ENCODE data around the gene PITPNM1. TPM values are rescaled to one million over a fixed set of nuclear protein-coding genes. Genes with fewer than 3 reads are reported as not detected.

Gene PITPNM1
- total and polyA plus RNA-seq, 2 experiments from 2014 or later: 9.1 to 57.1 TPM

DNA sequence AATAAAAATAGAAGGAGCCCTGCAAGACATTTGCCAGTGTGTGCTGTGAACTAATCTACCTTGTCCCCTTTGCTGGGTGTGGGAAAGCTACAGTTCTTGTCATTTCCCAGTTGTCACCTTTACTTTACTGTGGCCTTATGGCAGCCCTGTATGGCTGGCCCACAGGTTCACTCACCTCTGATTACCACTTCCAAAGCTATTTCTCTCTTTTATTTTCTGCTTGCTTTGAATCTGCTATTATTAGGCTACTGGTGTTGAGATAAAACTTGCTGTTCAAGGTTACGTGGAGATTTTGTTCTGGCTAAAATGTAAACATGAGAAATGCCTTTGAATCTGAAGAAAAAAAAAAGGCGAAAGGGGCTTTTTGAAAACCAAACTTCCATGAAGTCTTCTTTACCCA, 27.7 kb upstream of the PITPNM1 start:
- peaks cover 45% of the 10 kb centered on the region for H3K9me3 Mint-ChIP-seq
- H3F3A ChIP-seq (replicated peaks; ENCODE audit: low read depth): no peaks in the 10 kb centered on the region
- H3K27ac Mint-ChIP-seq: no peak overlapping the region
- no peak overlapping the region for H3K4me3 ChIP-seq
- H3K27me3 ChIP-seq (ENCODE audit: insufficient read depth): no peaks in the 10 kb centered on the region
- ATAC-seq (no peak), DNase-seq (ENCODE audit: low spot score) (no peak)
- no peak overlapping the region for H2AFZ ChIP-seq
- H3K27me3 Mint-ChIP-seq (ENCODE audit: insufficient read depth, low read depth, poor library complexity): peaks cover 8% of the 10 kb centered on the region
- H3K4me2 ChIP-seq: no peak overlapping the region
- peaks cover 5% of the 10 kb centered on the region; the same call in 1 of the 2 replicates for H3K9me2 ChIP-seq (ENCODE audit: insufficient read depth)
- TF ChIP-seq ZNF331 (CRISPR knock-in tag; IDR thresholded peaks at IDR 0.05; ENCODE audit: low read depth) (no peak), JUNB (IDR thresholded peaks at IDR 0.05; ENCODE audit: unreplicated experiment) (no peak), EZH2phosphoT487 (IDR thresholded peaks at IDR 0.05; ENCODE audit: unreplicated experiment) (no peak), NANOG (IDR thresholded peaks at IDR 0.05; ENCODE audit: borderline replicate concordance) (no peak)
- TF ChIP-seq, protein P1, sequence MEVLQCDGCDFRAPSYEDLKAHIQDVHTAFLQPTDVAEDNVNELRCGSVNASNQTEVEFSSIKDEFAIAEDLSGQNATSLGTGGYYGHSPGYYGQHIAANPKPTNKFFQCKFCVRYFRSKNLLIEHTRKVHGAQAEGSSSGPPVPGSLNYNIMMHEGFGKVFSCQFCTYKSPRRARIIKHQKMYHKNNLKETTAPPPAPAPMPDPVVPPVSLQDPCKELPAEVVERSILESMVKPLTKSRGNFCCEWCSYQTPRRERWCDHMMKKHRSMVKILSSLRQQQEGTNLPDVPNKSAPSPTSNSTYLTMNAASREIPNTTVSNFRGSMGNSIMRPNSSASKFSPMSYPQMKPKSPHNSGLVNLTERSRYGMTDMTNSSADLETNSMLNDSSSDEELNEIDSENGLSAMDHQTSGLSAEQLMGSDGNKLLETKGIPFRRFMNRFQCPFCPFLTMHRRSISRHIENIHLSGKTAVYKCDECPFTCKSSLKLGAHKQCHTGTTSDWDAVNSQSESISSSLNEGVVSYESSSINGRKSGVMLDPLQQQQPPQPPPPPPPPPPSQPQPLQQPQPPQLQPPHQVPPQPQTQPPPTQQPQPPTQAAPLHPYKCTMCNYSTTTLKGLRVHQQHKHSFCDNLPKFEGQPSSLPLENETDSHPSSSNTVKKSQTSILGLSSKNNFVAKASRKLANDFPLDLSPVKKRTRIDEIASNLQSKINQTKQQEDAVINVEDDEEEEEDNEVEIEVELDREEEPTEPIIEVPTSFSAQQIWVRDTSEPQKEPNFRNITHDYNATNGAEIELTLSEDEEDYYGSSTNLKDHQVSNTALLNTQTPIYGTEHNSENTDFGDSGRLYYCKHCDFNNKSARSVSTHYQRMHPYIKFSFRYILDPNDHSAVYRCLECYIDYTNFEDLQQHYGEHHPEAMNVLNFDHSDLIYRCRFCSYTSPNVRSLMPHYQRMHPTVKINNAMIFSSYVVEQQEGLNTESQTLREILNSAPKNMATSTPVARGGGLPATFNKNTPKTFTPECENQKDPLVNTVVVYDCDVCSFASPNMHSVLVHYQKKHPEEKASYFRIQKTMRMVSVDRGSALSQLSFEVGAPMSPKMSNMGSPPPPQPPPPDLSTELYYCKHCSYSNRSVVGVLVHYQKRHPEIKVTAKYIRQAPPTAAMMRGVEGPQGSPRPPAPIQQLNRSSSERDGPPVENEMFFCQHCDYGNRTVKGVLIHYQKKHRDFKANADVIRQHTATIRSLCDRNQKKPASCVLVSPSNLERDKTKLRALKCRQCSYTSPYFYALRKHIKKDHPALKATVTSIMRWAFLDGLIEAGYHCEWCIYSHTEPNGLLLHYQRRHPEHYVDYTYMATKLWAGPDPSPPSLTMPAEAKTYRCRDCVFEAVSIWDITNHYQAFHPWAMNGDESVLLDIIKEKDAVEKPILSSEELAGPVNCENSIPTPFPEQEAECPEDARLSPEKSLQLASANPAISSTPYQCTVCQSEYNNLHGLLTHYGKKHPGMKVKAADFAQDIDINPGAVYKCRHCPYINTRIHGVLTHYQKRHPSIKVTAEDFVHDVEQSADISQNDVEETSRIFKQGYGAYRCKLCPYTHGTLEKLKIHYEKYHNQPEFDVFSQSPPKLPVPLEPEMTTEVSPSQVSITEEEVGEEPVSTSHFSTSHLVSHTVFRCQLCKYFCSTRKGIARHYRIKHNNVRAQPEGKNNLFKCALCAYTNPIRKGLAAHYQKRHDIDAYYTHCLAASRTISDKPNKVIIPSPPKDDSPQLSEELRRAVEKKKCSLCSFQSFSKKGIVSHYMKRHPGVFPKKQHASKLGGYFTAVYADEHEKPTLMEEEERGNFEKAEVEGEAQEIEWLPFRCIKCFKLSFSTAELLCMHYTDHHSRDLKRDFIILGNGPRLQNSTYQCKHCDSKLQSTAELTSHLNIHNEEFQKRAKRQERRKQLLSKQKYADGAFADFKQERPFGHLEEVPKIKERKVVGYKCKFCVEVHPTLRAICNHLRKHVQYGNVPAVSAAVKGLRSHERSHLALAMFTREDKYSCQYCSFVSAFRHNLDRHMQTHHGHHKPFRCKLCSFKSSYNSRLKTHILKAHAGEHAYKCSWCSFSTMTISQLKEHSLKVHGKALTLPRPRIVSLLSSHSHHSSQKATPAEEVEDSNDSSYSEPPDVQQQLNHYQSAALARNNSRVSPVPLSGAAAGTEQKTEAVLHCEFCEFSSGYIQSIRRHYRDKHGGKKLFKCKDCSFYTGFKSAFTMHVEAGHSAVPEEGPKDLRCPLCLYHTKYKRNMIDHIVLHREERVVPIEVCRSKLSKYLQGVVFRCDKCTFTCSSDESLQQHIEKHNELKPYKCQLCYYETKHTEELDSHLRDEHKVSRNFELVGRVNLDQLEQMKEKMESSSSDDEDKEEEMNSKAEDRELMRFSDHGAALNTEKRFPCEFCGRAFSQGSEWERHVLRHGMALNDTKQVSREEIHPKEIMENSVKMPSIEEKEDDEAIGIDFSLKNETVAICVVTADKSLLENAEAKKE (CRISPR knock-in tag; IDR thresholded peaks at IDR 0.05): no peak
- TF ChIP-seq, protein P2, sequence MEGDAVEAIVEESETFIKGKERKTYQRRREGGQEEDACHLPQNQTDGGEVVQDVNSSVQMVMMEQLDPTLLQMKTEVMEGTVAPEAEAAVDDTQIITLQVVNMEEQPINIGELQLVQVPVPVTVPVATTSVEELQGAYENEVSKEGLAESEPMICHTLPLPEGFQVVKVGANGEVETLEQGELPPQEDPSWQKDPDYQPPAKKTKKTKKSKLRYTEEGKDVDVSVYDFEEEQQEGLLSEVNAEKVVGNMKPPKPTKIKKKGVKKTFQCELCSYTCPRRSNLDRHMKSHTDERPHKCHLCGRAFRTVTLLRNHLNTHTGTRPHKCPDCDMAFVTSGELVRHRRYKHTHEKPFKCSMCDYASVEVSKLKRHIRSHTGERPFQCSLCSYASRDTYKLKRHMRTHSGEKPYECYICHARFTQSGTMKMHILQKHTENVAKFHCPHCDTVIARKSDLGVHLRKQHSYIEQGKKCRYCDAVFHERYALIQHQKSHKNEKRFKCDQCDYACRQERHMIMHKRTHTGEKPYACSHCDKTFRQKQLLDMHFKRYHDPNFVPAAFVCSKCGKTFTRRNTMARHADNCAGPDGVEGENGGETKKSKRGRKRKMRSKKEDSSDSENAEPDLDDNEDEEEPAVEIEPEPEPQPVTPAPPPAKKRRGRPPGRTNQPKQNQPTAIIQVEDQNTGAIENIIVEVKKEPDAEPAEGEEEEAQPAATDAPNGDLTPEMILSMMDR (conservative IDR thresholded peaks at IDR 0.05; ENCODE audit: low read depth in 2 of 2): no peak
- no peaks in the 10 kb centered on the region for H3K79me2 ChIP-seq (replicated peaks; ENCODE audit: insufficient read depth)
- H3K36me3 Mint-ChIP-seq (ENCODE audit: low read depth): peaks cover 5% of the 10 kb centered on the region; the same call in 2 of the 3 replicates
- H3K4me1 ChIP-seq (ENCODE audit: insufficient read depth): no peaks in the 10 kb centered on the region
- H3K4me1 Mint-ChIP-seq: no peaks in the 10 kb centered on the region; the same call in 2 of the 3 replicates
- no peaks in the 10 kb centered on the region for H4K20me1 ChIP-seq (replicated peaks; ENCODE audit: insufficient read depth)
- no peak overlapping the region for H3K4me3 Mint-ChIP-seq
- H3K27ac ChIP-seq (ENCODE audit: low read depth): no peak overlapping the region
- H3K36me3 ChIP-seq (ENCODE audit: insufficient read depth): peaks cover 11% of the 10 kb centered on the region
